A549 (cell line): Measurements from ENCODE around the gene STPG2.

ENCODE experiments used
- CBX8 ChIP-seq: fragments of 200-600 bp; sonication (generic); IDR thresholded peaks from 2 replicates; pipeline ENCODE4 v1.6.1; 2016
- CTCF ChIP-seq: fragments of >200 bp; sonication (Bioruptor Twin); formaldehyde crosslinking; IDR thresholded peaks from 3 replicates; pipeline ENCODE4 v1.5.1; 2016
- EHMT2 ChIP-seq: fragments of 200-600 bp; sonication (generic); IDR thresholded peaks from 2 replicates; pipeline ENCODE4 v1.6.1; 2016; ENCODE audit warnings: antibody characterized with exemption, low read depth, mild to moderate bottlenecking, moderate library complexity
- EP300 ChIP-seq, 2 experiments: fragments of >200 bp; sonication (Bioruptor Twin); formaldehyde crosslinking; IDR thresholded peaks; 2 replicates in 1 of 2; 3 replicates in 1 of 2; pipeline ENCODE4 v1.6.1; 2016 to 2017
- ESRRA ChIP-seq: fragments of 150-350 bp; IDR thresholded peaks from 2 replicates; pipeline ENCODE4 v1.6.1; 2014; ENCODE audit warnings: mild to moderate bottlenecking, low read length, borderline replicate concordance
- HES2 ChIP-seq: fragments of >200 bp; sonication (Bioruptor Twin); formaldehyde crosslinking; IDR thresholded peaks from 2 replicates; pipeline ENCODE4 v1.6.1; 2016
- MYC ChIP-seq: IDR thresholded peaks from 2 replicates; pipeline ENCODE4 v1.6.1; 2012; ENCODE audit warnings: mild to moderate bottlenecking, inconsistent platforms, low read length, improper control_type of control experiment, borderline replicate concordance
- POLR2A ChIP-seq: IDR thresholded peaks from 2 replicates; pipeline ENCODE4 v1.6.1; 2012; ENCODE audit warnings: mild to moderate bottlenecking, low read length
- RNF2 ChIP-seq: fragments of 200-600 bp; sonication (generic); IDR thresholded peaks from 2 replicates; pipeline ENCODE4 v1.6.1; 2016; ENCODE audit warnings: low read depth, mild to moderate bottlenecking, antibody characterized with exemption, moderate library complexity, borderline replicate concordance
- USF2 ChIP-seq: fragments of 450-650 bp; IDR thresholded peaks from 2 replicates; pipeline ENCODE4 v1.6.1; 2014; ENCODE audit warnings: antibody characterized with exemption

GRCh38 chr4:97990409-97990808 lies 152.9 kb downstream of the STPG2 start:
- no peak for TF ChIP-seq HES2
- TF ChIP-seq EP300 (IDR thresholded peaks at IDR 0.05) = no peak
- no peak for TF ChIP-seq EHMT2
- no peak for TF ChIP-seq CTCF
- no peak for TF ChIP-seq RNF2
- TF ChIP-seq ESRRA = no peak
- TF ChIP-seq USF2 = no peak
- no peak for TF ChIP-seq CBX8
- no peak for TF ChIP-seq POLR2A
- no peak for TF ChIP-seq MYC
